GM12873 (cell line): Measurements from ENCODE around the gene WWTR1.

Experiments
- CTCF ChIP-seq: IDR thresholded peaks from 2 replicates; pipeline ENCODE4 v1.5.1; 2012; ENCODE audit warnings: low read depth, mild to moderate bottlenecking, moderate library complexity, low read length, control low read depth; ENCODE audit not compliant: insufficient read depth; ENCODE audit errors: missing control alignments

WWTR1 gene

GRCh38 chr3:149559525-149559924 lies 98.3 kb downstream of the WWTR1 start:
- no peak for TF ChIP-seq CTCF

GRCh38 chr3:149555927-149556326 lies 101.9 kb downstream of the WWTR1 start:
- no peak for TF ChIP-seq CTCF

GRCh38 chr3:149554826-149555225 lies 103.0 kb downstream of the WWTR1 start:
- no peak for TF ChIP-seq CTCF

GRCh38 chr3:149553781-149554451 lies 103.9 kb downstream of the WWTR1 start:
- TF ChIP-seq CTCF = no peak

- TF ChIP-seq CTCF = no peak
Measured at GRCh38 chr3:149552700-149553099, 105.1 kb downstream of the WWTR1 start.

GRCh38 chr3:149551500-149551899 lies 106.3 kb downstream of the WWTR1 start:
- no peak for TF ChIP-seq CTCF

- TF ChIP-seq CTCF = no peak
Measured at GRCh38 chr3:149548669-149549065, 109.2 kb downstream of the WWTR1 start.
